LNCAP (cell line): ENCODE data around the gene RTBDN.

ENCODE experiments used
- CTCF ChIP-seq: fragments of 450-650 bp; IDR thresholded peaks from 2 replicates; pipeline ENCODE4 v1.5.1; 2017; ENCODE audit warnings: mild to moderate bottlenecking

The RTBDN gene

GRCh38 chr19:12794196-12794941 is 40.0 kb downstream of the RTBDN start:
- TF ChIP-seq CTCF = no peak

GRCh38 chr19:12793290-12794195 is 40.8 kb downstream of the RTBDN start:
- TF ChIP-seq CTCF = no peak

DNA sequence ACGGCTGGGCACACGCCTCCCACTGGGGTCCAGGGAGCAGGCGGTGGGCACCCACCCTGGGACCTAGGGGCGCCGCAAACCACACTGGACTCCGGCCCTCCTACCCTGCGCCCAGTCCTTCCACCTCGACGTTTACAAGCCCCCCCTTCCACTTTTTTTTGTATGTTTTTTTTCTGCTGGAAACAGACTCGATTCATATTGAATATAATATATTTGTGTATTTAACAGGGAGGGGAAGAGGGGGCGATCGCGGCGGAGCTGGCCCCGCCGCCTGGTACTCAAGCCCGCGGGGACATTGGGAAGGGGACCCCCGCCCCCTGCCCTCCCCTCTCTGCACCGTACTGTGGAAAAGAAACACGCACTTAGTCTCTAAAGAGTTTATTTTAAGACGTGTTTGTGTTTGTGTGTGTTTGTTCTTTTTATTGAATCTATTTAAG is 41.5 kb downstream of the RTBDN start:
- TF ChIP-seq CTCF = no peak

GRCh38 chr19:12792051-12792852 is 42.1 kb downstream of the RTBDN start:
- TF ChIP-seq CTCF = no peak

GRCh38 chr19:12791345-12792050 is 42.9 kb downstream of the RTBDN start, which contains the start of gene JUNB:
Gene JUNB (plus strand): TSS chr19:12791486. CDS start chr19:12791772, 286 bp downstream.
- no peak for TF ChIP-seq CTCF

DNA sequence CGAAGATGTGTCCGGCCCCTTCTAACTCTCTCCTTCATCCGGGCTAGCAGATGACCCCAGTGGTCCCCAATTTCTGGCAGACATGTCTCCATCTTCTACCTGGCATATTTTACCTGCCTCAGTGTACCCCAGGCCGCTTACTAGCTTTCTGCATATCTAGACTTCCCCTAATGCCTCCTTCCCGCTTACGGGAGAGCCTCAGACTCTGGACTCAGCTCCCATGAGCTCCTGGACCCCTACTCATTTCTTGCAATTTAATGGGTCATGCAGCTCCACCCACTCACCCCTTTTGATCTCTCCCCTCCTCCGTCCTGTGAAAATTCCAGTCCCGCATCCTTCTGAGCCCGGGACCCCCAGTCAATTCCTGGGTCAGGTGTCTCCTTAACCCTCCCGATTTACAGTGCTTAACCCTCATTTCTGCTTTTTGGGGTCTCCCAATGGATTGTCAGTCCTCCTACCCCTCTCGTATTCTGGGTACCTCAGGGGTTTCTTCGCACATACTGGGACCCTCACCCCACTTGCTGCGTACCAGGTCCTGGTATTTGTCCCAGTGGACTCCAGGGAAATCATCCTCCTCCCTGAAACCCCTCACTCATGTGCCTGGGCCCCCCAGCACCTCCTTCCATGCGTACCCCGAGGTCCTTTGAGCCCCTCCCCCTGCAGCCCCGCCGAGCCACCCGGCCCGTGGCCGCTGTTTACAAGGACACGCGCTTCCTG is 43.6 kb downstream of the RTBDN start:
- TF ChIP-seq CTCF = no peak
